Aorta (tissue), 5 donors: ENCODE measurements around the gene LSP1. TPM values are rescaled to one million over a fixed set of nuclear protein-coding genes. Genes with fewer than 3 reads are reported as not detected.
"Not testable (repeated sequence)": the region's sequence is repeated elsewhere in the genome, so short reads cannot be mapped to it uniquely, and the experiment has no call there.

Experiments used
- ATAC-seq: fragments of 200-7000 bp; cut with Tn5 transposase; one replicate; pipeline ENCODE4 v1.9.1; 2022; ENCODE audit warnings: moderate library complexity; ENCODE audit not compliant: low FRiP score
- DNase-seq, 2 donors: peaks; one replicate each; pipeline ENCODE4 v3.0.0-alpha.2; 2020
- H3K27ac ChIP-seq, 2 donors: one replicate each; pipeline ENCODE4 v1.5.1; 2013; ENCODE audit warnings: low read length in 2 of 2, mild to moderate bottlenecking in 2 of 2, moderate library complexity in 2 of 2, control low read depth in 1 of 2, inconsistent platforms in 1 of 2, low read depth in 1 of 2
- H3K27me3 ChIP-seq, 2 donors: one replicate each; pipeline ENCODE4 v1.6.1; 2013; ENCODE audit warnings: control low read depth in 1 of 2, low read length in 1 of 2, mild to moderate bottlenecking in 1 of 2, moderate library complexity in 1 of 2; ENCODE audit not compliant: insufficient read depth in 2 of 2, control insufficient read depth in 1 of 2
- H3K36me3 ChIP-seq, 2 donors: one replicate each; pipeline ENCODE4 v1.6.1; 2013; ENCODE audit warnings: control low read depth in 1 of 2, low read length in 1 of 2, mild to moderate bottlenecking in 1 of 2; ENCODE audit not compliant: insufficient read depth in 2 of 2, control insufficient read depth in 1 of 2
- H3K4me1 ChIP-seq, 2 donors: one replicate each; pipeline ENCODE4 v1.6.1; 2013; ENCODE audit warnings: low read length in 2 of 2, control low read depth in 1 of 2, mild to moderate bottlenecking in 1 of 2, moderate library complexity in 1 of 2; ENCODE audit not compliant: insufficient read depth in 2 of 2, control insufficient read depth in 1 of 2
- H3K4me3 ChIP-seq, 2 donors: one replicate each; pipeline ENCODE4 v1.5.1; 2013; ENCODE audit warnings: low read length in 2 of 2, control low read depth in 1 of 2, mild to moderate bottlenecking in 1 of 2
- H3K9me3 ChIP-seq: one replicate; pipeline ENCODE4 v1.6.1; 2013; ENCODE audit warnings: mild to moderate bottlenecking, low read length; ENCODE audit not compliant: control insufficient read depth
- WGBS, 2 donors: extraction: QIAGEN DNeasy Blood & Tissue Kit; methylation state at CpG; one replicate each; pipeline ENCODE4 v1.1.7; 2013; 5-methylcytosine and 5-hydroxymethylcytosine counted together
- intact Hi-C, 2 donors: fragments of 100-400 bp; cut with DNase I; formaldehyde crosslinking; loops; one replicate each; pipeline versions ENCODE4 v1.14.2 to v1.15.0; 2022
- polyA plus RNA-seq, 2 donors: library from polyadenylated mRNA; stranded (reverse); fragments of 200-250 nt; gene quantifications; one replicate each; pipeline ENCODE4 v1.2.3, GENCODE V29; 2013
- total RNA-seq, 2 donors: library from RNA; stranded (reverse); fragmentation: NEBNext Ultra II Directional; extraction: Animal tissue kit (Norgen Biotek cat#: 25700); gene quantifications; one replicate each; pipeline ENCODE4 v1.2.1, GENCODE V29; 2021
- donor health status: healthy with polysubstance abuse.
- donor health status: Bipolar disorder and iron deficiency.
- donor health status: DM: no; HTN: no; CAD: no.
- donor health status: DM: no; HTN: no; CAD: no.
- donor health status: DM: yes; HTN: yes; CAD: no.

The LSP1 gene
- total and polyA plus RNA-seq, 4 donors: 12.0 to 128 (median 42.8) TPM

DNA sequence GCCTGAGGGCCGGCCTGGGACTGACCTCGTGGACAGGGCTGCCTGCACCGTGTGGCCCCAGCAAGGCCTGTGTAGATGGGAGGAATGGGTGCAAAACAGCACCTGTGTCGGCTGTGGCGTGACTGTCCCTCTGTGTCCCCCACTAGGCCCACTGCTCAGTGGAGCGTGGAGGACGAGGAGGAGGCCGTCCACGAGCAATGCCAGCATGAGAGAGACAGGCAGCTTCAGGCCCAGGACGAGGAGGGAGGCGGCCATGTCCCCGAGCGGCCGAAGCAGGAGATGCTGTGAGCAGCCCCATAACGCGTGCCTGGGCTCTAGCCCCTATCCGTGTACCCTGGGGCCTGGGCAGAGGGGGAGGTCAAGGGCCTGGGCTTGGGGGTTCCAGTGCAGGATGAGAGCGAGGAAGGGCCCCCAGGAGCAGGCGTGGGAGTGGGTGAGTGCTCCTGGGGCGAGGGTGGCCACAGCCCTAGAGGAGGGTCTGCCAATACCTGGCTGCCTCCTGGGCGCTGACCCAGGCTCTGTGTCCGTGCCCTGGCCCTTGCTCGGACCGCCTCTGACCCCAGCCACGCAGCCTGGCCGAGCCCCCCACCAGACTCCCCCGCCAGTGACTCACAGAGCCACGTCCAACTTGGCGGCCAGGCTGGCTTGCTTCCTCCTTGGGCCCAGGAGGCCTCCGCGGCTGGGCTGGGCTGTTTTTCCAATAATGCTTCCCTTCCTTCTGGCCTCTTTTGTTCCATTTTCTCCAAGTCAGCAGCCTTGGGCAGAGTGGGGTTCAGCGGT lies 27.2 kb downstream of the LSP1 start:
- H3K9me3 ChIP-seq: no peaks in the 10 kb centered on the region
- H3K4me1 ChIP-seq: no peaks in the 10 kb centered on the region
- no peak overlapping the region for H3K4me3 ChIP-seq
- DNase-seq: peak; percentile 87 to 91
- peak; percentile 82 for ATAC-seq
- H3K27me3 ChIP-seq: no peaks in the 10 kb centered on the region
- intact Hi-C loops: loop anchor here in 1 of 2 donors (5.0 kb wide), 1 partner anchor 43 kb away; the partner anchor contains the start of gene TNNI2
- peak overlapping the region in 1 of 2 donors; percentile 6 for H3K27ac ChIP-seq
- WGBS, 2 donors: 61% methylated on average over 29 to 32 of the region's 32 CpGs
- H3K36me3 ChIP-seq: no peaks in the 10 kb centered on the region

DNA sequence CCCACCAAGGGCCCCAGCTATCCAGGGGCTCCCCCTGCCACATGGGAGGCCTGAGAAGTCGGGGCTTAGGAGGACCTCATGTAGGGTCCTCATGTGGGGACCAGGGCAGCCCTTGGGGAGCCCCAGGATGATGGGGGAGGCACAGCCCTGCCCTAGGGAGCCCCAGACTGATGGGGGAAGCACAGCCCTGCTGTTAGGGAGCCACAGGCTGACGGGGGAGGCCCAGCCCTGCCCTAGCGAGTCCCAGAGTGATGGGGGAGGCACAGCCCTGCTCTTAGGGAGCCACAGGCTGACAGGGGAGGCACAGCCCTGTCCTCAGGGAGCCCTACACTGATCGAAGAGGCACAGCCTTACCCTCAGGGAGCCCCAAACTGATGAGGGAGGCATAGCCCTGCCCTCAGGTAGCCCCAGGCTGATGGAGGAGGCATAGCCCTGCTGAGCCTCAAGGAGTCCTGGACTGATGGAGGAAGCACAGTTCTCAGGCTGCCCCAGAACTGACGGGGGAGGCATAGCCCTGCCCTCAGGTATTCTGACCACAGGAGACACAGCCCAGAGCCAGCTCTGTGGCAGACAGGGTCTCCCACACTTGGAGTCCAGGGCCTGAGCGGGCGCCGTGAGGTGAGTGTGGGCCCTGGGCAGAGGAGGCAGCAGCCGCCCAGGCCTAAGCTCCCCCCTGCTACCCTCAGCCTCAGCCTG lies 28.0 kb downstream of the LSP1 start:
- ATAC-seq: peak; percentile 6
- Histone ChIP-seq H3K4me1 (no peaks in the 10 kb centered on the region), H3K36me3 (no peaks in the 10 kb centered on the region), H3K9me3 (no peaks in the 10 kb centered on the region), H3K27ac (no peak overlapping the region), H3K27me3 (no peaks in the 10 kb centered on the region), H3K4me3 (no peak overlapping the region)
- 76 to 90% methylated on average over 9 of the region's 9 CpGs for WGBS, 2 donors
- intact Hi-C loops: no loop called here
- DNase-seq: no peak

DNA sequence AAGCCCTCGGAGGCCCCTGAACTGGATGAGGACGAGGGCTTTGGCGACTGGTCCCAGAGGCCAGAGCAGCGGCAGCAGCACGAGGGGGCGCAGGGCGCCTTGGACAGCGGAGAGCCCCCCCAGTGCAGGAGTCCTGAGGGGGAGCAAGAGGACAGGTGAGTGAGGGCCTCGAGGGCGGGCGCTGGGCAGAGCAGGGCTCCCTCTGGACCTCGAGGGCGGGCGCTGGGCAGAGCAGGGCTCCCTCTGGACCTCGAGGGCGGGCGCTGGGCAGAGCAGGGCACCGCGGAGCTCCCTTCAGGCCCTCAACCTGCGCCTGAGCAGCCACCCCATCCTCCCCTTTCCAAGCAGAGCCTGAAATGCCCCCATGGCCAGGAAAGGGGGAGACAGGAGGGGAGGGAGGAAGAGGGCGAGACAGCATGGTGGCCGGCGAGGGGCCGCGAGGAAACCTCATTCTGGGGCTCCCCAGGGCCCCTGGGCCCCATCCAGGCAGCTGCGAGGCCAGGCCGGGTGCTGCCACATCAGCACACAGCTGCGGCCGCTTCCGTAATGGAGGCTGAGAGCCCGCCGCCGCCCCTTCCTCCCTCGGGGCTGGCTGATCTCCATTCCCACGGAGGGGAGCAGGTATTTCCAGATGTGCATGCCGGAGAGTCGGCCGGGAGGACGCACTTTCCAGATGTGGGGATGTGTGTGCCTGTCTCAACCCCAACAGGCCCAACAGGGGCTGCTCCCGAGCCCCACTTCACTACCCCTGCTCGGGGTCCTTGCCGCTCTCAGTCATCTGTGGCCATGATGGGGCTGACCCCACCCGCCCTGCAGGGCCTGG lies 28.8 kb downstream of the LSP1 start:
- ATAC-seq (peak; percentile 1), DNase-seq (peak in 1 of 2 donors; percentile 76)
- no peaks in the 10 kb centered on the region for H3K36me3 ChIP-seq
- WGBS, 2 donors: 87 to 93% methylated on average over 35 to 43 of the region's 43 CpGs
- H3K27ac ChIP-seq: no peak overlapping the region
- no peaks in the 10 kb centered on the region for H3K4me1 ChIP-seq
- no peaks in the 10 kb centered on the region for H3K9me3 ChIP-seq
- no peaks in the 10 kb centered on the region for H3K27me3 ChIP-seq
- intact Hi-C loops: loop anchor here in 1 of 2 donors (2.0 kb wide), 1 partner anchor 269 kb away; no protein-coding TSS in a partner anchor
- H3K4me3 ChIP-seq: no peak overlapping the region

DNA sequence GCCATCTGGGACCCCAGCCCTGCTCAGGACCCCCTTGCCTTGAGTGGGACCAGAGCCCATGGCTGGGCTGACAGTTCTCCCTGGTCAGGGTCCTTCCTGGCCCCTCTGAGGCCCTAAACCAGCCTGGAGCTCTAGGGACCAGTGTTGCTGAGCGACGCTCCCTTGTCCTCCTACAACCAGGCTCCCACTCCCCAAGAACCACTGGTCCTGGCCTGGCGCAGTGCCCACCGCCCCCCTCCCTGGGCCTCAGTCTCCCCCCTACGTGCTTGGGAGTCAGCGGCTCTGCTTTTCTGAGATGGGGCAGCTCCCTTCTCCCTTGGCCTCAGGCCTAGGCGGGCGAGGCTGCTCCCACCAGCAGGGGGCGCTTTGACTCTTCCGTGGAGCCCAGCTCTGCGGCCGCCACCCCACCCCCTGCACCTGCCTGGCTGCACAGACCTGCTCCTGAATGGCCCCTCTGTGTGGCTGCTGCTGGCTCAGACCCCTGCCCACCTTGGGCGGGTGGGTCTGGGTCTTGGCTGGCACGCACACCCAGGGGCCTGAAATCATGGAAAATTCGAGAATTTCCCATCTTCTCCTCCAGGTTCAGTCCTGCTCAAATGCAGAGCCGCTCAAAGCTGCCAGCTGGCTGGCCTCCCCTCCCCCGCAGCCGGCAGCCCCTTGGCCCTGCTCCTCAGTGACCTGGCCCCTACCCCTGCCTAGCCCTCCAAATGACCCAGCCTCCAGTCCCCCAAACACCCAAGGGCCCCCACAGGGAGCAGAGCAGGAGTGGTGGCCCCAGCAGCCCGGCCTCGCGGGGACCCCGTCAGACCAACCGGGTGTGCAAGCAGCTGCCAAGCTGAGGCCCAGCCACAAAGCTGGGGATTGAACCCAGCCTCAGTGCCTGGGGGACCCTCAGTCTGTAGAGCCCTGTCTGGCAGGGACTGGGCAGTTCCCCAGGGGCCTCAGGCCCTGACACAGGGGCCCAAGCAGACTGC lies 29.7 kb downstream of the LSP1 start:
- no peak overlapping the region for H3K27ac ChIP-seq

DNA sequence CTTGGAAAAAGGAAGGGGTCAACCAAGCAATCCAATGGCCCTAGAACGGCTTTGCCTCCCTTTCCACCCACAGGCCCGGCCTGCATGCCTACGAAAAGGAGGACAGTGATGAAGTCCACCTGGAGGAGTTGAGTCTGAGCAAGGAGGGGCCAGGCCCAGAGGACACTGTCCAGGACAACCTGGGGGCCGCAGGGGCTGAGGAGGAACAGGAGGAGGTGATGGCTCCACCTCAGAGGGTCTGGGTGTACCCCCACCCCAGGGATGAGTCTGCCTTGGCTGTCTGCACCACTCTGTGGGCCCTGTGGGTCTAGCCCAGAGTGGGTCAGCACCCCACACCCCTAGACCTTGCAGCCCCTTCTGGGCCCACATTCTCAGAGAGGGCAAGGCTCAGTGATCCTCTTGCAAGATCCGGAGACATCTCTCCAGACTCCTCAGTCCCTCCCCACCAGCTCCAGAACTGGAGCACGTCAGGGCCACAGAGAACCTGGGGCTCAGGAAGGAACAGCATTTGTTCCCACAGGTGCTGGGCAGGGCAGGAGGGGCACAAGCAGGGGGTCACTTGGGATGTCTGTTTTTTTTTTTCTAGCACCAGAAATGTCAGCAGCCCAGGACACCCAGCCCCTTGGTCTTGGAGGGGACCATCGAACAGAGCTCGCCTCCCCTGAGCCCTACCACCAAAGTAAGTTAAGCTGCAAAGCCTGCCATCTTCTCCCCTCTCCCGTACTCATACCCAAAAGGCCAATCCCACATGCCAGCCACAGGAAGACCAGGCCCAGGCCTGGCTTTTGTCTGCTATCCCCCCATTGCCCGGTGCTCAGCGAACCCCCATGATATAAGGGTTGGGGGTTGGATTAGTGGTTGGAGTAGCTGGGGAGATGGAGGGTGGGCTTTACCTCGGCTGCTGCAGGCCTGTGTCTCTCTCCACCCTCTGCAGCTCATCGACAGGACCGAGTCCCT lies 30.7 kb downstream of the LSP1 start:
- H3K36me3 ChIP-seq: no peaks in the 10 kb centered on the region
- intact Hi-C loops: loop anchor here in 1 of 2 donors (2.0 kb wide), 1 partner anchor 267 kb away; no protein-coding TSS in a partner anchor
- peak in 1 of 2 donors; percentile 56 for DNase-seq
- no peak for ATAC-seq
- WGBS, 2 donors: 94% methylated on average over 14 of the region's 14 CpGs
- no peaks in the 10 kb centered on the region for H3K27me3 ChIP-seq
- H3K4me3 ChIP-seq: no peak overlapping the region
- H3K9me3 ChIP-seq: no peaks in the 10 kb centered on the region
- no peaks in the 10 kb centered on the region for H3K4me1 ChIP-seq
- no peak overlapping the region for H3K27ac ChIP-seq

More for the DNA sequence above, 29.7 kb downstream of the LSP1 start:
- Histone ChIP-seq H3K9me3 (no peaks in the 10 kb centered on the region), H3K4me3 (no peak overlapping the region), H3K27me3 (no peaks in the 10 kb centered on the region), H3K36me3 (no peaks in the 10 kb centered on the region), H3K4me1 (no peaks in the 10 kb centered on the region)
- DNase-seq: peak; percentile 87 to 94
- ATAC-seq: peak; percentile 85
- WGBS, 2 donors: 39 to 40% methylated on average over 23 of the region's 23 CpGs
- intact Hi-C loops: loop anchor here in 1 of 2 donors (2.0 kb wide), 1 partner anchor 268 kb away; no protein-coding TSS in a partner anchor

DNA sequence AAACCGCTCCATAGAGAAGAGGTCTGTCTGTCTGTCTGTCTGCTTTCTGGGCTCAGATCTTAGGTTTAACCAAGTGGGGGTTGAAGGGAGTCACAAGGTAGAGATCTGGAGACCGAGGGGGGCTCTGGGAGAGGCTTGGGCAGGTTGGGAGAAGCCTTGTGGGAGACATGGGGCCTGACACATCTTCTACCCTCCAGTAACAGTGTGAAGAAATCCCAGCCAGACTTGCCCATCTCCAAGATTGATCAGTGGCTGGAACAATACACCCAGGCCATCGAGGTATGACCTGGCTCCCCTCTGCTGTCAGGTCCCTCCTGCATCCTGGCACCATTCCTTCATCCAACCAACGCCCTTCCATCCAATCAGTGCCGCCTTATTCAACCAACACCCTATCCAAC lies 31.4 kb downstream of the LSP1 start:
- H3K4me3 ChIP-seq: no peak overlapping the region
- ATAC-seq: no peak
- H3K9me3 ChIP-seq: no peaks in the 10 kb centered on the region
- 96 to 97% methylated on average over 5 of the region's 5 CpGs for WGBS, 2 donors
- intact Hi-C loops: no loop called here
- H3K4me1 ChIP-seq: no peaks in the 10 kb centered on the region
- no peaks in the 10 kb centered on the region for H3K36me3 ChIP-seq
- no peak for DNase-seq
- H3K27me3 ChIP-seq: no peaks in the 10 kb centered on the region
- no peak overlapping the region for H3K27ac ChIP-seq

DNA sequence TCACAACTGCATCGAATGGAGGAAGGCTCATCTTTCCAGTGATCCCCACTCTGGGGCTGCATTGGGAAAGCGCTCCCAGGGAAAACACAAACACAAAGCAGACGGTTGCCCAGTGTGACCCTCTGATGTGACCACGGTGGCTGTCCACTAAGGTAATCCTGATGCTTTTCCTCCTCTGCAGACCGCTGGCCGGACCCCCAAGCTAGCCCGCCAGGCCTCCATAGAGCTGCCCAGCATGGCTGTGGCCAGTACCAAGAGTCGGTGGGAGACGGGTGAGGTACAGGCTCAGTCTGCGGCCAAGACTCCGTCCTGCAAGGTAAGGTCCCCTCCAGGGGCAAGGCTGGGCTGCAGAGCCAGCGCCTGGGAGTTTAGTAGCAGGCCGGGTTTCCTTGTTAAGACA lies 33.7 kb downstream of the LSP1 start:
- DNase-seq: peak in 1 of 2 donors; percentile 53
- intact Hi-C loops, H3K9me3 ChIP-seq, H3K27ac ChIP-seq, ATAC-seq, H3K4me1 ChIP-seq, H3K27me3 ChIP-seq, H3K4me3 ChIP-seq, H3K36me3 ChIP-seq: not testable (repeated sequence)
- 88 to 90% methylated on average over 12 to 13 of the region's 13 CpGs for WGBS, 2 donors
